ENCODE results near the gene TMEM82. TPM values are rescaled to one million over a fixed set of nuclear protein-coding genes. Genes with fewer than 3 reads are reported as not detected.
"Not testable (repeated sequence)": the region's sequence is repeated elsewhere in the genome, so short reads cannot be mapped to it uniquely, and the experiment has no call there.

Gene TMEM82
- total and polyA plus RNA-seq, 2 donors from 2014 or later = 2.0 to 25.4 TPM

GRCh38 chr1:15698201-15698600 lies 44.1 kb upstream of the TMEM82 start:
- DNase-seq = no peak
- FAIRE-seq = no peak
- no peaks in the 10 kb centered on the region for H3K27me3 ChIP-seq (ENCODE audit: control insufficient read depth, insufficient read depth, low read length)
- peaks cover 0 to 7% (median 5%) of the 10 kb centered on the region in 3 donors for H3K4me1 ChIP-seq (ENCODE audit: control insufficient read depth in 2 of 3, insufficient read depth in 2 of 3, low read depth in 1 of 3, low read length in 3 of 3)
- H3K9ac ChIP-seq (ENCODE audit: low read length in 3 of 3) = no peak overlapping the region
- intact Hi-C loops (cut with DNase I) = no loop called here
- H3K9me3 ChIP-seq (ENCODE audit: control insufficient read depth in 2 of 3, insufficient read depth in 1 of 3, low read length in 3 of 3) = no peaks in the 10 kb centered on the region
- H3K27ac ChIP-seq (ENCODE audit: low read depth in 2 of 2, low read length in 2 of 2) = no peak overlapping the region
- TF ChIP-seq CTCF (IDR thresholded peaks at IDR 0.05; ENCODE audit: borderline replicate concordance, extremely low read depth, insufficient read depth) = no peak
- H3K36me3 ChIP-seq (ENCODE audit: control insufficient read depth in 2 of 3, insufficient read depth in 3 of 3, low read length in 3 of 3) = no peaks in the 10 kb centered on the region
- H3K4me3 ChIP-seq (ENCODE audit: low read length in 3 of 3) = no peak overlapping the region

GRCh38 chr1:15699321-15699720 lies 43.0 kb upstream of the TMEM82 start:
- FAIRE-seq; H3K4me3 ChIP-seq (ENCODE audit: low read length in 3 of 3); H3K27me3 ChIP-seq (ENCODE audit: control insufficient read depth, insufficient read depth, low read length); intact Hi-C loops (cut with DNase I); H3K27ac ChIP-seq (ENCODE audit: low read depth in 2 of 2, low read length in 2 of 2); DNase-seq; H3K9ac ChIP-seq (ENCODE audit: low read length in 3 of 3); H3K9me3 ChIP-seq (ENCODE audit: control insufficient read depth in 2 of 3, insufficient read depth in 1 of 3, low read length in 3 of 3); H3K36me3 ChIP-seq (ENCODE audit: control insufficient read depth in 2 of 3, insufficient read depth in 3 of 3, low read length in 3 of 3): not testable (repeated sequence)
- peaks cover 0 to 14% (median 8%) of the 10 kb centered on the region in 3 donors for H3K4me1 ChIP-seq (ENCODE audit: control insufficient read depth in 2 of 3, insufficient read depth in 2 of 3, low read depth in 1 of 3, low read length in 3 of 3)

- Histone ChIP-seq H3K27ac (ENCODE audit: low read depth in 2 of 2, low read length in 2 of 2) (no peak overlapping the region), H3K4me1 (ENCODE audit: control insufficient read depth in 2 of 3, insufficient read depth in 2 of 3, low read depth in 1 of 3, low read length in 3 of 3) (peaks cover 0 to 19% (median 8%) of the 10 kb centered on the region in 3 donors), H3K27me3 (ENCODE audit: control insufficient read depth, insufficient read depth, low read length) (no peaks in the 10 kb centered on the region), H3K9ac (ENCODE audit: low read length in 3 of 3) (no peak overlapping the region), H3K36me3 (ENCODE audit: control insufficient read depth in 2 of 3, insufficient read depth in 3 of 3, low read length in 3 of 3) (peaks cover 0 to under 1% (median 0%) of the 10 kb centered on the region in 3 donors), H3K9me3 (ENCODE audit: control insufficient read depth in 2 of 3, insufficient read depth in 1 of 3, low read length in 3 of 3) (no peaks in the 10 kb centered on the region), H3K4me3 (ENCODE audit: low read length in 3 of 3) (no peak overlapping the region)
- DNase-seq (no peak), FAIRE-seq (no peak)
- no peak for TF ChIP-seq CTCF (IDR thresholded peaks at IDR 0.05; ENCODE audit: borderline replicate concordance, extremely low read depth, insufficient read depth)
- intact Hi-C loops (cut with DNase I) = no loop called here
Measured at GRCh38 chr1:15700508-15700907, 41.8 kb upstream of the TMEM82 start.

- no peak overlapping the region for H3K4me3 ChIP-seq (ENCODE audit: low read length in 3 of 3)
- peaks cover 0 to 4% (median 0%) of the 10 kb centered on the region in 3 donors for H3K36me3 ChIP-seq (ENCODE audit: control insufficient read depth in 2 of 3, insufficient read depth in 3 of 3, low read length in 3 of 3)
- no peaks in the 10 kb centered on the region for H3K27me3 ChIP-seq (ENCODE audit: control insufficient read depth, insufficient read depth, low read length)
- no peak for TF ChIP-seq CTCF (IDR thresholded peaks at IDR 0.05; ENCODE audit: borderline replicate concordance, extremely low read depth, insufficient read depth)
- peaks cover 0 to 19% (median 8%) of the 10 kb centered on the region in 3 donors for H3K4me1 ChIP-seq (ENCODE audit: control insufficient read depth in 2 of 3, insufficient read depth in 2 of 3, low read depth in 1 of 3, low read length in 3 of 3)
- DNase-seq (no peak), FAIRE-seq (no peak)
- no peaks in the 10 kb centered on the region for H3K9me3 ChIP-seq (ENCODE audit: control insufficient read depth in 2 of 3, insufficient read depth in 1 of 3, low read length in 3 of 3)
- intact Hi-C loops (cut with DNase I) = no loop called here
- no peak overlapping the region for H3K9ac ChIP-seq (ENCODE audit: low read length in 3 of 3)
- no peak overlapping the region for H3K27ac ChIP-seq (ENCODE audit: low read depth in 2 of 2, low read length in 2 of 2)
Measured at GRCh38 chr1:15701784-15702183, 40.5 kb upstream of the TMEM82 start.
